GM18507 (cell line): ENCODE results near the gene PSMC5.
A peak's percentile ranks its signal among the peaks of the same experiment; 100 is the strongest.
"Not testable (repeated sequence)": the region's sequence is repeated elsewhere in the genome, so short reads cannot be mapped to it uniquely, and the experiment has no call there.

Experiments
- DNase-seq: peaks from one replicate; pipeline ENCODE4 v3.0.0; 2011; ENCODE audit warnings: low read depth; ENCODE audit not compliant: insufficient read length; ENCODE audit errors: extremely low spot score
- FAIRE-seq: peaks from 2 replicates; lab custom pipeline; 2011; peaks lifted over from hg19 to GRCh38; lab: Jason Lieb, UNC

PSMC5 gene

GRCh38 chr17:63827002-63827800, at the start of gene PSMC5, which contains the start of gene FTSJ3:
PSMC5 (plus strand) TSS chr17:63827431; CDS start chr17:63827491, 60 bp downstream.
FTSJ3 (minus strand) TSS chr17:63827663; CDS start chr17:63826902, 761 bp downstream.
- peak; percentile 80 for DNase-seq
- peak; percentile 97 for FAIRE-seq

DNA sequence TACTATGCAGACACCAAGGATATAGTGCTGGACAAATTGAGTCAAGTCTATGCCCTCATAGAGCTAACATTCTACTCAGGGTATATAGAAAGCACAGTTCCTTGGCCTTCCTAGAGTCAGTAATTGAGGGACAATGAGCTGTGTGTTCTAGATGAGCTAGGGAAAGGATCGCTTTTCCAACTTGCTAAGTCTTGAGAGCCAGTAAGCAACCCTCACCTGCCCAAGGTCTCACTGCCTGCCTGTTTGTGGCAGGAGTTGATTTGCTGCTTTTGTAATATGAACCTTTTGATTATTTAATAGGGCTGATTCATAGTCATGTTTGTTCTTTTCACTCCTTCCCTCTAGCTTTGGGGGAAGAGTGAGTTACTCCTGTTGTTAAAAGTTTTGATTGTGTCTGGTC, 46.7 kb upstream of the PSMC5 start:
- FAIRE-seq = no peak

GRCh38 chr17:63780928-63781327, 46.3 kb upstream of the PSMC5 start:
- FAIRE-seq (no peak), DNase-seq (no peak)

More for the DNA sequence above, 46.7 kb upstream of the PSMC5 start:
- no peak for DNase-seq

DNA sequence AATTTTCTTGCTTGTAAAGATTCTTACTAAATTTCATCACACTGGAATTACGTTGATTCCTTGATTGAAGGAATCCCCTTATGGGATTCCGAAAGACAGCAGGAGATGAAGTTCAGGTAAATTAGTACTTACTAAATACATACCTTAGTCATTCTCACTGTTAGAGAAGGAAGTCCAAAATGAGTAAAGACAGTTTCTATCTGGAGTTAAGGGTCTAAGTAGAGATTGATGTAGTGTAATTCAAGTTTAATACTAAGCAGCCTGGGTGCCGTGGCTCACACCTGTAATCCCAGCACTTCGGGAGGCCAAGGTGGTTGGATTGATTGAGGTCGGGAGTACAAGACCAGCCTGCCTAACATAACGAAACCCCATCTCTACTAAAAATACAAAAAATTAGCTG, 43.7 kb upstream of the PSMC5 start:
- DNase-seq (no peak), FAIRE-seq (no peak)

DNA sequence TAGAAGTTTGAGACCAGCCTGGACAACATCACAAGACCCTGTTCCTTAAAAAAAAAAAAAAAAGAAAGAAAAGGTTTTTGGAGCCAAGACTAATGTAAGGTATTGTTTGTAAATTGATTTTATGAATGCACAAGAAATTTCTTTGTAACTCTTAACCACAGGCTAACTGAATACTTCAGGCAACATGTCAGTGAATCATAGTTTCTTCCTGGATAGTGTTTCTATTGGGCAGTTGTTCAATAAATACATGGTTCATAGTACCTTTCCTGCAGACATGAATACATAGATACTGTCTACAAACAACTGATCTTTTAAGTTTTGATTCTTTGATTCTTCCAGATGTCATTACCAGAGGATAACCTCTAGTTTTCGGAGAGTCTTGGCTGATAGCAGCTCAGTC, 41.7 kb upstream of the PSMC5 start:
- DNase-seq (no peak), FAIRE-seq (no peak)

- FAIRE-seq (no peak), DNase-seq (no peak)
Observed at GRCh38 chr17:63786117-63786516, 41.1 kb upstream of the PSMC5 start.

DNA sequence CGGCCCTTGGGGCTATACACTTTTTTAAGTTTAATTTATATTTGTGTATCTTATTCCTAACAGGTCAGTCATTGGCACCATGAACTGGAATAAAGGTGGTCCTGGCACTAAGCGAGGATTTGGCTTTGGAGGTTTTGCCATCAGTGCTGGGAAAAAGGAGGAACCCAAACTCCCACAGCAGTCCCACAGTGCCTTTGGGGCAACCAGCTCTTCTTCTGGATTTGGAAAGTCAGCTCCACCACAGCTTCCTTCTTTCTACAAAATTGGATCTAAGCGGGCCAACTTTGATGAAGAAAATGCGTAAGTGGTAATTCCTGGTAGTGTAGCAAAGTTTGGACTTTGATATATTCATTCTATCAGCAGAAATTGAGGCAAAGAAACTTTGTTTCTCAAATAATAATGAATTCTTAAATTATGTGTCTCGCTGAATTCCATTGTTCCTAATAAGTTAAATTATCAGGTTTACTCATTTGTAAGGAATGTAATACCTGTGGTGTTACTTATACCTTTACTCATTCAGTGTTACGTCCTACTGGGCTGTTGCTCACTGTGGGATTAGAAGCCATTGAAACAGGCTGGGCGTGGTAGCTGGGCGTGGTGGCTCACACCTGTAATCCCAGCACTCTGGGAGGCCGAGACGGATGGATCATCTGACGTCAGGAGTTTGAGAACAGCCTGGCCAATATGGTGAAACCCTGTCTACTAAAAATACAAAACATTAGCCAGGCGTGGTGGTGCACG, 40.1 kb upstream of the PSMC5 start:
- FAIRE-seq (no peak), DNase-seq (no peak)

GRCh38 chr17:63790057-63790456, 37.2 kb upstream of the PSMC5 start:
- FAIRE-seq (no peak), DNase-seq (no peak)

- DNase-seq (no peak), FAIRE-seq (no peak)
Observed at GRCh38 chr17:63792055-63792729, 35.0 kb upstream of the PSMC5 start.

- not testable (repeated sequence) for DNase-seq, FAIRE-seq
Observed at GRCh38 chr17:63796375-63796774, 30.9 kb upstream of the PSMC5 start.

- no peak for DNase-seq
- FAIRE-seq = no peak
Observed at GRCh38 chr17:63798572-63799106, 28.6 kb upstream of the PSMC5 start.

- FAIRE-seq (no peak), DNase-seq (no peak)
Observed at GRCh38 chr17:63800783-63801182, 26.4 kb upstream of the PSMC5 start.

DNA sequence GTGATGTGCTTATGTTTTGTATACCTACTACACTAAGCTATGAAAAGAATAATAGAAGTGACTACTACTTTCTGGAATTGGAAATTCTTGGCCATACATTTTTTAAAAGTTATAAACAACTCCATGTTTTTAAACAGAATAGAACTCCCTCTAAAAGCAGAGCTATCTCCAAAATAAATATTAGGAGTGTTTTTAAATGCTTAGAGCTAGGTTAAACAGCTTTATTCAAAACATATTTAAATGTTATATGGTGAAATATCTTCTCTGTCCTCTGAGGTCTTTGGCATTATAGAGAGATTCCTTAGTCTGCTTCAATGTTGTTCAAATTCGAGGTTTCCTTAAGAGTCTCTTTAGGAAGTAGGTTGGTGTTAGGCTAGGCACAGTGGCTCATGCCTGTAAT, 22.9 kb upstream of the PSMC5 start:
- FAIRE-seq = no peak
- DNase-seq = no peak

GRCh38 chr17:63805591-63805990, 21.6 kb upstream of the PSMC5 start:
- DNase-seq = no peak
- no peak for FAIRE-seq

- no peak for FAIRE-seq
- DNase-seq = no peak
Observed at GRCh38 chr17:63809970-63810369, 17.3 kb upstream of the PSMC5 start.

GRCh38 chr17:63816123-63816522, 11.1 kb upstream of the PSMC5 start:
- FAIRE-seq (no peak), DNase-seq (no peak)

DNA sequence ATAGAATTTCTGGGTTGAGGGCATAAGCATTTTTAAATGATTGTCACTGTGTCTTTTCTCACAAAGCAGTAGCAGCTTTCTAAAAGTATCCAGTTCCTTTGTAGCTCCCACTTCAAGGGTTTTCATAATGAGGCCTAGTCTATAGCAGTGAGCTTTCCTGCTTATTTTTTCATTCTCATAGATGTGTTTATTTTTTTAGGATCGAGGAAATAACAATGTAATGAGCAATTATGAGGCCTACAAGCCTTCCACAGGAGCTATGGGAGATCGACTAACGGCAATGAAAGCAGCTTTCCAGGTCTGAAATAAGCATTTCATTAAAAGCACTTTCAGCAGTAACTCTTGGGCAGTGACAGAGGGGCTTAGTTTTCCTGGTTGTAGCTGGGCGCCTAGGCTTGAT, 10.6 kb upstream of the PSMC5 start:
- DNase-seq (no peak), FAIRE-seq (no peak)

DNA sequence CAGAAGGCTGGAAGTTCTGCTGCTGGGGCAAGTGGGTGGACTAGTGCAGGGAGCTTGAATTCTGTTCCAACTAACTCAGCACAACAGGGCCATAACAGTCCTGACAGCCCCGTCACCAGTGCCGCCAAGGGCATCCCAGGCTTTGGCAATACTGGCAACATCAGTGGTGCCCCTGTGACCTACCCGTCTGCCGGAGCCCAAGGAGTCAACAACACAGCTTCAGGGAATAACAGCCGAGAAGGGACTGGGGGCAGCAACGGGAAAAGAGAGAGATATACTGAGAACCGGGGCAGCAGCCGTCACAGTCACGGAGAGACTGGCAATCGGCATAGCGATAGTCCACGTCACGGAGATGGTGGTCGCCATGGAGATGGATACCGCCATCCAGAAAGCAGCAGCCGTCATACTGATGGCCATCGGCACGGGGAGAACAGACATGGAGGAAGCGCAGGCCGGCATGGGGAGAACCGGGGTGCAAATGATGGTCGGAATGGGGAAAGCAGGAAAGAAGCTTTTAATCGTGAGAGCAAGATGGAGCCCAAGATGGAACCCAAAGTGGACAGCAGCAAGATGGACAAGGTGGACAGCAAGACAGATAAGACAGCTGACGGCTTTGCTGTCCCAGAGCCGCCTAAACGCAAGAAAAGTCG, 9.4 kb upstream of the PSMC5 start:
- FAIRE-seq = no peak

DNA sequence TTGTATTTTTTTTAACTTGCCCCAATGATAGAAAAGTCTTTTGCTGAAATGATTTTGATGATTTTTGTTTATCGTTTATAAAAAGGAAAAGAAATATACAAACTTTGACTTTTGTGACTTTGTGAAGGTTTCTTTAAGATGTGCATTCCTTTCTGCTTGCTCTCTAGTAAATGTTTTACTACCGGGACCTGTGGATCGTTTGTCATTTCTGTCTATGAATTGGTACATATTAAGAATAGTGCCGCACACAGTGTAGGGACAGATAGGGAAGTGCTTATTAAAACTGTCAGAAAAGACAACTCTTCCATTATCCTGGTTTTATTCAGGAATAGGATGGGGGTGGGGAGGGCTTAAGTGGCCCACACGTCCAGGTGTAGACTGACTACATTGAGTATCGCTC, 8.1 kb upstream of the PSMC5 start:
- no peak for FAIRE-seq
- DNase-seq = no peak

More for the DNA sequence above, 9.4 kb upstream of the PSMC5 start:
- no peak for DNase-seq
